Ishikawa (cell line): Measurements from ENCODE around the gene CST9L.

Source experiments
- CEBPB ChIP-seq: IDR thresholded peaks from 2 replicates; pipeline ENCODE4 v1.6.1; 2012
- CREB1 ChIP-seq: IDR thresholded peaks from 2 replicates; pipeline ENCODE4 v1.6.1; 2012; ENCODE audit warnings: low read depth
- EGR1 ChIP-seq: IDR thresholded peaks from 2 replicates; pipeline ENCODE4 v1.6.1; 2012
- EP300 ChIP-seq: IDR thresholded peaks from 2 replicates; pipeline ENCODE4 v1.6.1; 2012; ENCODE audit warnings: borderline replicate concordance
- FOXM1 ChIP-seq: IDR thresholded peaks from 2 replicates; pipeline ENCODE4 v1.6.1; 2012; ENCODE audit warnings: low read depth, borderline replicate concordance
- MAX ChIP-seq: IDR thresholded peaks from 2 replicates; pipeline ENCODE4 v1.6.1; 2012
- NFIC ChIP-seq: IDR thresholded peaks from 2 replicates; pipeline ENCODE4 v1.6.1; 2012
- RAD21 ChIP-seq: IDR thresholded peaks from 2 replicates; pipeline ENCODE4 v1.6.1; 2012; ENCODE audit warnings: low read depth
- REST ChIP-seq: IDR thresholded peaks from 2 replicates; pipeline ENCODE4 v1.6.1; 2012; ENCODE audit warnings: low read depth, mild to moderate bottlenecking
- TAF1 ChIP-seq: IDR thresholded peaks from 2 replicates; pipeline ENCODE4 v1.6.1; 2012; ENCODE audit warnings: low read depth, mild to moderate bottlenecking
- TCF12 ChIP-seq: IDR thresholded peaks from 2 replicates; pipeline ENCODE4 v1.6.1; 2012; ENCODE audit warnings: low read depth
- TEAD4 ChIP-seq: IDR thresholded peaks from 2 replicates; pipeline ENCODE4 v1.6.1; 2012
- USF1 ChIP-seq: IDR thresholded peaks from 2 replicates; pipeline ENCODE4 v1.6.1; 2012
- YY1 ChIP-seq: IDR thresholded peaks from 2 replicates; pipeline ENCODE4 v1.6.1; 2012; ENCODE audit warnings: low read depth
- ZBTB7A ChIP-seq: IDR thresholded peaks from 2 replicates; pipeline ENCODE4 v1.6.1; 2012; ENCODE audit warnings: low read depth

CST9L gene

GRCh38 chr20:23565503-23566045, 2.7 kb downstream of the CST9L start:
- TF ChIP-seq FOXM1: no peak

- TF ChIP-seq MAX (no peak), CREB1 (no peak), REST (no peak), TAF1 (no peak), EGR1 (no peak), TCF12 (no peak), CEBPB (no peak), ZBTB7A (no peak), FOXM1 (no peak), USF1 (no peak), RAD21 (no peak), EP300 (no peak), NFIC (no peak), YY1 (no peak)
Measured at GRCh38 chr20:23564927-23565326, 3.4 kb downstream of the CST9L start.

- TF ChIP-seq EGR1 (no peak), TCF12 (no peak), EP300 (no peak), TEAD4 (no peak), REST (no peak), CEBPB (no peak), MAX (no peak), CREB1 (no peak), TAF1 (no peak), FOXM1 (no peak), RAD21 (no peak), USF1 (no peak)
Measured at GRCh38 chr20:23562721-23563342, 5.5 kb downstream of the CST9L start.

- no peak for TF ChIP-seq CREB1
Measured at GRCh38 chr20:23554401-23554800, 13.9 kb downstream of the CST9L start.

- no peak for TF ChIP-seq RAD21
- no peak for TF ChIP-seq TEAD4
Measured at GRCh38 chr20:23551786-23552185, 16.5 kb downstream of the CST9L start.

- TF ChIP-seq MAX (no peak), NFIC (no peak), CEBPB (no peak), YY1 (no peak), ZBTB7A (no peak), CREB1 (no peak), TCF12 (no peak), EP300 (no peak), USF1 (no peak)
Measured at GRCh38 chr20:23551383-23551782, 16.9 kb downstream of the CST9L start.
